NB4 (cell line): ENCODE results near the gene PTPRK.

ENCODE experiments used
- DNase-seq: peaks from one replicate; pipeline ENCODE4 v3.0.0; 2010; ENCODE audit warnings: low read depth
- H3K4me3 ChIP-seq: one replicate; pipeline ENCODE4 v1.5.1; 2011; ENCODE audit warnings: mild to moderate bottlenecking, low read depth, low read length, moderate library complexity
- CTCF ChIP-seq: IDR thresholded peaks from one replicate; pipeline ENCODE4 v1.5.1; 2012; ENCODE audit warnings: low read depth, low read length
- MYC ChIP-seq: IDR thresholded peaks from 2 replicates; pipeline ENCODE4 v1.6.1; 2011; ENCODE audit warnings: low read depth, low read length
- POLR2A ChIP-seq: IDR thresholded peaks from 2 replicates; pipeline ENCODE4 v1.6.1; 2011; ENCODE audit warnings: mild to moderate bottlenecking; ENCODE audit not compliant: insufficient read length; ENCODE audit errors: extremely low read depth
- TF ChIP-seq, protein P1 (sequence below): IDR thresholded peaks from 2 replicates; pipeline ENCODE4 v1.6.1; 2011; ENCODE audit warnings: low read depth, low read length

The PTPRK gene

DNA sequence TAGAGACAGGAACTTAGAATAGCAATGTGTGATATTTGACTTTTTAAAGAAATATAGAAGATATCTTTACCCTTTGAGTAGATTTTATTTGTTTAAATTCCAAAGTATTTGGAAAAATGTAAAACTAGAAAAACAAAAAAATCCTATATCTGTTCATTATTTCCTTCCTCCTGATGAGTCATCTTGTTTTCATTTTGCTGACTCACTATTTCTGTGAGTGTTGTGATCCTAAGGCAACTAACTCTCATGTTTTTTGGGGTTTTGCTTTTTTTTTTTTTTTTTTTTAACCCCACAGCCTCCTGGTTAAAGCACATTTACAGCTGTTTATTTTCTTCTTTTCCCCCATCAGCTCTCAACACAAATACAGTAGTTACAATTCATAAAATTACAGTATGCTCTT, 581.7 kb downstream of the PTPRK start:
- H3K4me3 ChIP-seq = no peak overlapping the region
- peak; percentile 16 for DNase-seq
- TF ChIP-seq CTCF (no peak), POLR2A (no peak), MYC (no peak)
- TF ChIP-seq, protein P1, sequence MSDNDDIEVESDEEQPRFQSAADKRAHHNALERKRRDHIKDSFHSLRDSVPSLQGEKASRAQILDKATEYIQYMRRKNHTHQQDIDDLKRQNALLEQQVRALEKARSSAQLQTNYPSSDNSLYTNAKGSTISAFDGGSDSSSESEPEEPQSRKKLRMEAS = no peak

DNA sequence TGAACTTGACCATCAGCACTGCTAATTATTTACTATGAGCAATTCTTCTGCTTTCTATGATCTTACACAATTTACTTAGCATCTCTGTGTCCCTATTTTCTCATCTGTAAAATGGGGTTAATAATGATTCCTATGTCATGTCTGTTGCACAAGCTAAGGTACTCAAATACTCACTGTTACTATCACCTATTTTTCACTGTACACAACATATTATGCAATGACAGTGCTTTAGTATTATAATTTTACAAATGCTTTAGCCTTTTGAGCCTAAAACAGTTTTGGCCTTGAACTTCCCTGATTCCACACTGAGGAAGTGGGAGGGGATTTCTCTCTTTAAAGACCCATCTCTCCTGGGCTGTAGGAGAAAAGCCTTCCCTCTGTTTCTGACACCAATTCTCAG, 582.7 kb downstream of the PTPRK start:
- DNase-seq = no peak
- TF ChIP-seq CTCF = no peak
- TF ChIP-seq, protein P1 = no peak
- no peak for TF ChIP-seq POLR2A
- TF ChIP-seq MYC = no peak
- no peak overlapping the region for H3K4me3 ChIP-seq

GRCh38 chr6:127937102-127937501, 583.3 kb downstream of the PTPRK start:
- no peak overlapping the region for H3K4me3 ChIP-seq
- no peak for DNase-seq
- TF ChIP-seq, protein P1 = no peak
- TF ChIP-seq POLR2A (no peak), MYC (no peak), CTCF (no peak)

- TF ChIP-seq MYC (no peak), CTCF (no peak), POLR2A (no peak)
- TF ChIP-seq, protein P1 = no peak
- no peak overlapping the region for H3K4me3 ChIP-seq
- DNase-seq = no peak
Observed at GRCh38 chr6:127934956-127935355, 585.4 kb downstream of the PTPRK start.

- no peak for TF ChIP-seq CTCF
- TF ChIP-seq, protein P1 = no peak
- no peak for DNase-seq
- H3K4me3 ChIP-seq = no peak overlapping the region
Observed at GRCh38 chr6:127933852-127934840, 586.3 kb downstream of the PTPRK start.
